GM12878 (cell line): ENCODE results near the gene BMP2. TPM values are rescaled to one million over a fixed set of nuclear protein-coding genes. Genes with fewer than 3 reads are reported as not detected.

Experiments
- ATAC-seq: fragments of 200-7000 bp; cut with Tn5 transposase; 3 replicates; pipeline ENCODE4 v1.9.1; 2020; ENCODE audit warnings: mild to moderate bottlenecking, moderate library complexity
- BruUV-seq: library from RNA; stranded (reverse); fragments of 400-500 nt; replicated peaks from 2 replicates; lab custom pipeline; 2021; lab: Mats Ljungman, UMichigan
- CTCF ChIA-PET: fragments of 300-600 bp; sonication (Branson Sonifier 250); formaldehyde crosslinking; extraction: SDS; loops from one replicate; lab custom pipeline; 2021; ENCODE audit warnings: inconsistent platforms; lab: Yijun Ruan, JAX
- POLR2A ChIA-PET: fragments of 350-600 bp; formaldehyde crosslinking; extraction: SDS; loops from one replicate; lab custom pipeline; 2021; ENCODE audit warnings: inconsistent platforms; lab: Charles Lee
- RAD21 ChIA-PET: fragments of 300-600 bp; sonication (Branson Sonifier 250); formaldehyde crosslinking; loops from one replicate; lab custom pipeline; 2023; ENCODE audit warnings: antibody characterized with exemption; ENCODE audit not compliant: unreplicated experiment; lab: Charles Lee
- SMC1A ChIA-PET: fragments of 300-600 bp; sonication (Branson Sonifier 250); formaldehyde crosslinking; loops from one replicate; lab custom pipeline; 2023; ENCODE audit not compliant: unreplicated experiment, uncharacterized antibody; lab: Charles Lee
- DNase-seq: peaks from one replicate; pipeline ENCODE4 v3.0.0-alpha.2; 2011; ENCODE audit warnings: low read depth, low spot score
- FAIRE-seq: peaks from 3 replicates; lab custom pipeline; 2011; peaks lifted over from hg19 to GRCh38; lab: Jason Lieb, UNC
- H2AFZ ChIP-seq: 2 replicates; pipeline ENCODE4 v1.6.0; 2011; ENCODE audit warnings: low read depth, low read length, control low read depth; ENCODE audit not compliant: control insufficient read depth
- H3K27ac ChIP-seq: 2 replicates; pipeline ENCODE4 v1.5.1; 2011; ENCODE audit warnings: control low read depth; ENCODE audit not compliant: control insufficient read depth, insufficient read depth
- H3K27me3 ChIP-seq, 2 experiments: replicated peaks in 1 of 2; 2 replicates each; pipeline versions ENCODE4 v1.6.0 to v1.6.1; 2011; ENCODE audit warnings: low read length in 1 of 2; ENCODE audit not compliant: control insufficient read depth in 2 of 2, insufficient read depth in 2 of 2
- H3K36me3 ChIP-seq, 2 experiments: 2 replicates each; pipeline ENCODE4 v1.5.1; 2011; ENCODE audit warnings: low read length in 1 of 2; ENCODE audit not compliant: control insufficient read depth in 2 of 2, insufficient read depth in 2 of 2
- H3K4me1 ChIP-seq: 2 replicates; pipeline ENCODE4 v1.6.1; 2011; ENCODE audit warnings: mild to moderate bottlenecking, low read length, moderate library complexity, mixed read lengths; ENCODE audit not compliant: control insufficient read depth, insufficient read depth
- H3K4me2 ChIP-seq: 2 replicates; pipeline ENCODE4 v1.6.0; 2011; ENCODE audit warnings: control low read depth; ENCODE audit not compliant: control insufficient read depth, insufficient read depth
- H3K4me3 ChIP-seq: fragments of 200-600 bp; sonication (generic); 2 replicates; pipeline ENCODE4 v1.5.1; 2016
- H3K79me2 ChIP-seq: 2 replicates; pipeline ENCODE4 v1.6.0; 2011; ENCODE audit warnings: low read length; ENCODE audit not compliant: control insufficient read depth, insufficient read depth
- H3K9ac ChIP-seq: 2 replicates; pipeline ENCODE4 v1.8.0; 2011; ENCODE audit warnings: low read length, control low read depth, mixed read lengths; ENCODE audit not compliant: control insufficient read depth, insufficient read depth
- H3K9me3 ChIP-seq: replicated peaks from 3 replicates; pipeline ENCODE4 v1.5.1; 2011; ENCODE audit warnings: mild to moderate bottlenecking, low read length; ENCODE audit not compliant: control insufficient read depth, insufficient read depth
- H4K20me1 ChIP-seq: 2 replicates; pipeline ENCODE4 v1.6.0; 2011; ENCODE audit not compliant: control insufficient read depth, insufficient read depth
- ATF2 ChIP-seq: IDR thresholded peaks from 2 replicates; pipeline ENCODE4 v1.6.1; 2012; ENCODE audit warnings: low read length, inconsistent platforms
- BCL3 ChIP-seq: IDR thresholded peaks from 2 replicates; pipeline ENCODE4 v1.6.1; 2011; ENCODE audit warnings: borderline replicate concordance, low read depth, mild to moderate bottlenecking, moderate library complexity, low read length; ENCODE audit not compliant: insufficient read depth, poor library complexity, severe bottlenecking
- BHLHE40 ChIP-seq, 2 experiments: fragments of 450-650 bp in 1 of 2; IDR thresholded peaks; 2 replicates each; pipeline ENCODE4 v1.6.1; 2011 to 2017; ENCODE audit warnings: low read depth in 2 of 2, borderline replicate concordance in 1 of 2, improper control_type of control experiment in 1 of 2, low read length in 1 of 2, mild to moderate bottlenecking in 1 of 2
- CREM ChIP-seq: IDR thresholded peaks from 2 replicates; pipeline ENCODE4 v1.6.1; 2014; ENCODE audit warnings: antibody characterized with exemption, low read depth
- ESRRA ChIP-seq: IDR thresholded peaks from 2 replicates; pipeline ENCODE4 v1.6.1; 2012; ENCODE audit warnings: mild to moderate bottlenecking, low read length, improper control_type of control experiment
- KLF5 ChIP-seq: fragments of 450-650 bp; IDR thresholded peaks from 2 replicates; pipeline ENCODE4 v1.6.1; 2014; ENCODE audit warnings: mild to moderate bottlenecking; ENCODE audit not compliant: partially characterized antibody
- NBN ChIP-seq: fragments of 450-650 bp; IDR thresholded peaks from 2 replicates; pipeline ENCODE4 v1.6.1; 2016
- NFIC ChIP-seq: IDR thresholded peaks from 2 replicates; pipeline ENCODE4 v1.6.1; 2012; ENCODE audit warnings: low read depth, mild to moderate bottlenecking, inconsistent platforms, low read length, moderate library complexity
- NKRF ChIP-seq: fragments of 450-650 bp; conservative IDR thresholded peaks from 2 replicates; pipeline ENCODE4 v1.6.1; 2017; ENCODE audit warnings: mild to moderate bottlenecking, moderate library complexity
- YY1 ChIP-seq: IDR thresholded peaks from 2 replicates; pipeline ENCODE4 v1.6.1; 2011; ENCODE audit warnings: low read depth, mild to moderate bottlenecking, low read length
- ZSCAN29 ChIP-seq: fragments of 450-650 bp; IDR thresholded peaks from 2 replicates; pipeline ENCODE4 v1.6.1; 2017; ENCODE audit warnings: mild to moderate bottlenecking, moderate library complexity
- WGBS: methylation state at CpG from one replicate; pipeline ENCODE4 v1.1.6; 2016; ENCODE audit warnings: low lambda C conversion rate; ENCODE audit not compliant: insufficient replicate concordance, insufficient coverage; ENCODE audit errors: missing lambda C conversion rate; 5-methylcytosine and 5-hydroxymethylcytosine counted together
- in situ Hi-C: fragments of 300-500 bp; cut with MboI; formaldehyde crosslinking; loops from 9 replicates; pipeline ENCODE4 v1.14.3; 2018; ENCODE audit warnings: mixed read lengths
- intact Hi-C: fragments of 100-400 bp; cut with micrococcal nuclease; formaldehyde crosslinking; loops from one replicate; pipeline ENCODE4 v1.14.2; 2022; ENCODE audit not compliant: unreplicated experiment
- polyA plus RNA-seq, 11 experiments: library from polyadenylated mRNA; depleted of rRNA in 4 of 11; unstranded in 6 of 11; stranded (reverse) in 5 of 11; fragments of >200 nt; fragmentation: Nextera tagmentation in 4 of 11; fragmentation: Illumina TruSeq in 1 of 11; extraction: Ambion mirVana in 4 of 11; extraction: Trizol in 1 of 11; gene quantifications; 1 replicate in 1 of 11; 2 replicates in 10 of 11; pipeline versions ENCODE4 v1.2.1 to v1.2.3, GENCODE V29; 2011 to 2016; ENCODE audit warnings: inconsistent platforms in 2 of 11, missing spikeins in 2 of 11, low read depth in 1 of 11
- total RNA-seq, 4 experiments: library from RNA; depleted of rRNA in 3 of 4; stranded (reverse); fragments of >200 nt in 3 of 4; fragmentation: Illumina TruSeq in 1 of 4; extraction: Trizol in 1 of 4; gene quantifications; 2 replicates each; pipeline versions ENCODE4 v1.2.1 to v1.2.3, GENCODE V29; 2013 to 2021

BMP2 gene
- total and polyA plus RNA-seq, 10 of the 15 experiments (the other 5 are each of a cell fraction or from before 2014, with no cell fraction given), result 0.35 to 3.2 (median 0.71) TPM

- TF ChIP-seq ATF2, result no peak
- TF ChIP-seq YY1, result no peak
- TF ChIP-seq KLF5, result no peak
- no peak for TF ChIP-seq BCL3
- TF ChIP-seq NKRF, result no peak
- TF ChIP-seq CREM, result no peak
- no peak for TF ChIP-seq ZSCAN29
Measured at GRCh38 chr20:6783752-6784151, 16.3 kb downstream of the BMP2 start (continued).

GRCh38 chr20:6784210-6784631, 16.7 kb downstream of the BMP2 start:
- H3K4me1 ChIP-seq, result no peaks in the 10 kb centered on the region
- peak; percentile 47 for ATAC-seq
- no peaks in the 10 kb centered on the region for H3K36me3 ChIP-seq
- FAIRE-seq, result no peak
- intact Hi-C loops (no loop called here), in situ Hi-C loops (no loop called here)
- H3K4me2 ChIP-seq, result no peak overlapping the region
- H3K9ac ChIP-seq, result no peak overlapping the region
- H3K4me3 ChIP-seq, result no peak overlapping the region
- TF ChIP-seq NFIC (no peak), NBN (no peak), ESRRA (no peak), NKRF (no peak), BHLHE40 (IDR thresholded peaks at IDR 0.05; ENCODE audit: borderline replicate concordance in 1 of 2, low read depth in 2 of 2, low read length in 1 of 2) (peak in 1 of 2 experiments; percentile 44; a peak in 1 of 4 replicates)
- ChIA-PET RAD21 (interaction anchor here (0.6 to 3.1 kb wide), 3 partner anchors 8 to 1604 kb away, joined by 3 to 11 read pairs (median 6); no protein-coding TSS in a partner anchor), CTCF (interaction anchor here (0.6 to 1.3 kb wide), 7 partner anchors 10 to 576 kb away, joined by 3 to 4 read pairs (median 3); no protein-coding TSS in a partner anchor), SMC1A (interaction anchor here (0.7 to 4.0 kb wide), 7 partner anchors 7 to 670 kb away, joined by 3 to 33 read pairs (median 5); no protein-coding TSS in a partner anchor), POLR2A (no interaction called here)
- no peak overlapping the region for H3K27ac ChIP-seq
- 32% methylated on average over 5 of the region's 5 CpGs for WGBS
- H2AFZ ChIP-seq, result no peak overlapping the region
- no peaks in the 10 kb centered on the region for H4K20me1 ChIP-seq
- H3K79me2 ChIP-seq, result no peaks in the 10 kb centered on the region
- no TSS peak for BruUV-seq
- H3K9me3 ChIP-seq, result no peaks in the 10 kb centered on the region
- DNase-seq, result no peak
- no peaks in the 10 kb centered on the region for H3K27me3 ChIP-seq
